Measurements from ENCODE around the gene NHLRC1. TPM values are rescaled to one million over a fixed set of nuclear protein-coding genes. Genes with fewer than 3 reads are reported as not detected.

The NHLRC1 gene
- total RNA-seq, 1 experiment from 2014 or later: 1.5 TPM

DNA sequence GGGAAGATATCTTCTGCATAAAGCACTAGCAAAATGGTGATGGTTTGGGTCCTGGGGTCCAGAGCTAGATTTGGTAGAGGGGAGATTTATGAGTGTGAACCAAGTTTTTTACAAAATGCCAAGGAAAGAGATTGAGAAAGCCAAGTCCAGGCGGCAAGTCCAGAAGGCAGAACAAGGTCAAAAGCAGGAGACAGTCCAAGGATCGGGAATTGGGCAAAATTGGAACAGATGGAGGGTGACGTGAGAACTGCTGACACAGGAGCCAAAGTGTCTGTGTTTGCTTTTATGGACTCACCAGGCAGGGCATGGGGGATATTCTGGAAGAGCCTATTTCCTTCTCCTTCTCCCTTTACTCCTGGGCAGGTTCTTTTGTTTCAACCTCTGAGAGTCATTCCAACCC lies 4.1 kb downstream of the NHLRC1 start:
- DNase-seq: no peak
- H3K4me3 ChIP-seq (ENCODE audit: insufficient read depth, low read depth, low read length): no peak overlapping the region
- H3K36me3 ChIP-seq (replicated peaks; ENCODE audit: control insufficient read depth, insufficient read depth, low read length): no peaks in the 10 kb centered on the region
- peaks cover 9% of the 10 kb centered on the region; the same call in 1 of the 2 replicates for H3K27me3 ChIP-seq (ENCODE audit: control insufficient read depth, insufficient read depth, low read length)

DNA sequence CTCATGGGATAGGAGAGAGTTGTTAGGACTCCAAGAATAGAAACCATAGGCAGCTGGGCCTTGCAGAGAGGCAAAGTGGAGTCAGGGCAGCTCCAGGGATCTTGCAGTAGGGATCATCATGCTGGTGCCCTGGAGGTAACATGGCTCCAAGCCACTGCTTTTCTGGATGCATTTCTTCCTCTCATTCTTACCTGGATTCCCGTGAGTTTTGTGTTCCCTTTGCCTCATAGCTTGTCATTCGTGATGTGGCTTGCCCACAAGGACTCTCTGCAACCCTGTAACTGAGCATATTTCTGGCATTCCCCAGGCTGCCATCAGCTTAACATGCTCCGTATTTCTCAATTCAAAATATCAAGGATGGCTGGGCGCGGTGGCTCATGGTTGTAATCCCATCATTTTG lies 5.3 kb downstream of the NHLRC1 start:
- DNase-seq: no peak
- H3K4me3 ChIP-seq (ENCODE audit: insufficient read depth, low read depth, low read length): no peak overlapping the region
- H3K27me3 ChIP-seq (ENCODE audit: control insufficient read depth, insufficient read depth, low read length): peaks cover 3% of the 10 kb centered on the region; the same call in 1 of the 2 replicates
- H3K36me3 ChIP-seq (replicated peaks; ENCODE audit: control insufficient read depth, insufficient read depth, low read length): no peaks in the 10 kb centered on the region

DNA sequence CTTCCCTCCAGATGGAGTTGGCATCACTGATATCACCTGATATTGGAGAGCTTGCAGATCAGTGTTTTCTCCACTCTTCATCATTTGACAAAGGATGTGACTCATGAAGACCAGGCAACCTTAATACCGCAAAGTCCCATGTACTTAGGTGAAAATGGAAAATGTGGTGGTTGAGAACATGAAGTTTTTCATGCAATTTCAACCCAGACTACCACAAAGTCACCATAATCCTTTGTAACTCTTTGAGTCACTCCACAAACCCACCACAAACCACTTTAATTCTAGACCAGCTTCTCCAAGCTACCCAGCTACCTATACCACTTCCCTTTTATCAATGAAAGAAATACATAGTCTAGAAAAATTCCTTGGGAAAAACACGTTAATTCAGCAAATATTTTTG lies 7.1 kb downstream of the NHLRC1 start:
- no peak for DNase-seq
- no peaks in the 10 kb centered on the region for H3K36me3 ChIP-seq (replicated peaks; ENCODE audit: control insufficient read depth, insufficient read depth, low read length)
- no peak overlapping the region for H3K4me3 ChIP-seq (ENCODE audit: insufficient read depth, low read depth, low read length)
- no peaks in the 10 kb centered on the region for H3K27me3 ChIP-seq (ENCODE audit: control insufficient read depth, insufficient read depth, low read length)

DNA sequence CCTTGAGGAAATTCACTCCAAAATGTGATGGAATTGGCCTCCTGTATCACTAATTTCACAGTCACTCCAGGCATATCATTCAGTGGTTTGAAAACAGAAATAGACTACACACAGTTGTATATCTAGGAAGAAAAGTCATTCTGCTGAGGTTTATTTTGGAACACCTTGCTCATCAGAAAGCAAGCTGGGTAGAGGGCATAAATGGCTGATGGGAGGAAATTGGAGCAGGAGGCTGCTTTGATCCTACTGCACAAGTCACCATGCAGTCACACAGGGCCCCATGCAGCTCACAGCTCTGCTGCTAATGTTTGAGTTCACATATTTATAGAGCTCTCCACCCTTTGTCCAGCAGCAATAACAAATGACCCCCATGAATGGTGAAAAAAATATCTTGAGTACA lies 12.3 kb downstream of the NHLRC1 start:
- no peak for DNase-seq
- Histone ChIP-seq H3K4me3 (ENCODE audit: insufficient read depth, low read depth, low read length) (no peak overlapping the region), H3K36me3 (replicated peaks; ENCODE audit: control insufficient read depth, insufficient read depth, low read length) (no peaks in the 10 kb centered on the region), H3K27me3 (ENCODE audit: control insufficient read depth, insufficient read depth, low read length) (no peaks in the 10 kb centered on the region)

DNA sequence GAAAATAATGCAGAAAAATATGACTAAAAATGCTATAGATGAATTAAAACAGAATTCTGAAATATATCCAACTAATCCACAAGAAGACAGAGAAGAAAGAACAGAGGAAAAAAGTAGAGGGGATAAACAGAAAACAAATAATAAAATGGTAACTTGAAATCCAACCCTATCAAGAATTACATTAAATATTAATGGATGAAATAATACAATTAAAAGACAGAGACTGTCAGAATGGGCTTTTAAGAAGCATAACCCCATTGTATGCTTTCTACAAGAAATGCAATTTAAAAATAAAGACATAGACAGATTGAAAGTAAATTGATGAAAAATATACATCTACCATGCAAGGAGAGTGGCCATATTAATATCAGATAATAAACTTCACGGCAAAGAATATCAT lies 15.4 kb downstream of the NHLRC1 start:
- Histone ChIP-seq H3K4me3 (ENCODE audit: insufficient read depth, low read depth, low read length) (no peak overlapping the region), H3K27me3 (ENCODE audit: control insufficient read depth, insufficient read depth, low read length) (no peaks in the 10 kb centered on the region), H3K36me3 (replicated peaks; ENCODE audit: control insufficient read depth, insufficient read depth, low read length) (no peaks in the 10 kb centered on the region)
- no peak for DNase-seq

DNA sequence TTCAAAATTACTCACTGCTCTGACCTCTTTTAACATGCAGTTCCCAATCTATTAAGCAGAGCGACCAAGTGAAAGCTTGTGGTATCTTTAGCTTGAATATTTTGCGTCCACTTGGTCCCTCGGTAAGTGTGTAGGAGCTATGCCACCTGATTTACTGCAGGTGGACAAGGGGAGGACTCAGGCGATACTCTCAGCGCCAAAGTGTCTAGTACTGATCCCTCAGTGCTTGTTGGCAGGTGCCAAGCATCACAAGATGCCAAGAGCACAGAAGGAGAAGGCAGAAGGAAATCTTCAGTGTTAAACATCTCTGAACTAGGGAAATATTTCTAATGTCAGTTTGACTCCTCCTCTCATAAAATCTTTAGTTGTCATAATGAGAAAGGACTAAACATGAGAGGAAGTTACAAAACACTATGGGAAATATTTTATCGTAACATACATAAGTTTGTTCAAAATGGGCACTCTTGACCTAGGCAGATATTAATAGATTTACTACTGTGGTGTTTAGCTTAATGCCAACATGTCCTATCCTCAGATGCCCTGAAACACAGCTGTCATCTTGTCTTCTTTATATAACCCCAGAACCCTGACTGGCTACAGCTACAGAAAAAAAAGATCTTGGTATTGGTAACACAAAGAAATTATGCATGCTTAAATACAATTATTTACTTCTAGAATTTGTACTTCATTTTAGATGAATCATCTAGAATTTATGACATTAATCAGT lies 19.5 kb downstream of the NHLRC1 start:
- no peak for DNase-seq
- Histone ChIP-seq H3K36me3 (replicated peaks; ENCODE audit: control insufficient read depth, insufficient read depth, low read length) (no peaks in the 10 kb centered on the region), H3K27me3 (ENCODE audit: control insufficient read depth, insufficient read depth, low read length) (no peaks in the 10 kb centered on the region), H3K4me3 (ENCODE audit: insufficient read depth, low read depth, low read length) (no peak overlapping the region)

DNA sequence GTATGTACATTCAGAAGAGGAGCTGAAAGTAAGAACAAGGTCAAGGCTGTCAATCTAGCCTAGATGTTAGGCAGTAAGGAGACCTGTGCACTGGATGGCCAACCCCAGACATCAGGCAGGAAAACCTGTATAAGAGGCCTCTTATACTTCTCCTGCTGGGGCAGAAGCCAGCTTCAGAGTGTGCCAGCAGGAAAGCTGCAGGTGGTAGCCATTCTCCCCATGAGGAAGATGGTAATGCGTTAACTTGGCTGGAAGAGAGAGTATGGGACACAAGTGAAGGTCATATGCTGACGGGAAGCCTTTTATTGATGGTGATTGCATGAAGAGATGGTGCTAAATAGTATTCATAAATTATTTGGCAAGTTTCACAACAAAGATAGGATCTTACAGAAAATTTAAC lies 20.6 kb downstream of the NHLRC1 start:
- no peak for DNase-seq
- no peak overlapping the region for H3K4me3 ChIP-seq (ENCODE audit: insufficient read depth, low read depth, low read length)
- H3K27me3 ChIP-seq (ENCODE audit: control insufficient read depth, insufficient read depth, low read length): no peaks in the 10 kb centered on the region
- H3K36me3 ChIP-seq (replicated peaks; ENCODE audit: control insufficient read depth, insufficient read depth, low read length): no peaks in the 10 kb centered on the region

DNA sequence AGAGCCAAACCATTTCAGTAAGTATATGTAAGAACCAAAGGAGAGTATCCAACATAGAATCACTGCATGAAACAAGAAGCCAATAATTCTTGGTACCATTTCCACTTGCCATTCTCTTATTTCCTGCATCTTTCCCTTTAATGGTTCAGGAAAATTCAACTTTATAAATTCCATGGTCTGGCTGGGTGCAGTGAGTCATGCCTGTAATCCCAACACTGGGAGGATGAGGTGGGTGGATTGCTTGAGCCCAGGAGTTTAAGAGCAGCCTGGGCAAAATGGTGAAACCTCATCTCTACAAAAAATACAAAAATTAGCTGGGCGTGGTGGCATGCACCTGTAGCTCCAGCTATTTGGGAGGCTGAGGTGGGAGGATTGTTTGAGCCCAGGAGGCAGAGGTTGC lies 21.2 kb downstream of the NHLRC1 start:
- Histone ChIP-seq H3K4me3 (ENCODE audit: insufficient read depth, low read depth, low read length) (no peak overlapping the region), H3K27me3 (ENCODE audit: control insufficient read depth, insufficient read depth, low read length) (no peaks in the 10 kb centered on the region), H3K36me3 (replicated peaks; ENCODE audit: control insufficient read depth, insufficient read depth, low read length) (no peaks in the 10 kb centered on the region)
- DNase-seq: no peak

DNA sequence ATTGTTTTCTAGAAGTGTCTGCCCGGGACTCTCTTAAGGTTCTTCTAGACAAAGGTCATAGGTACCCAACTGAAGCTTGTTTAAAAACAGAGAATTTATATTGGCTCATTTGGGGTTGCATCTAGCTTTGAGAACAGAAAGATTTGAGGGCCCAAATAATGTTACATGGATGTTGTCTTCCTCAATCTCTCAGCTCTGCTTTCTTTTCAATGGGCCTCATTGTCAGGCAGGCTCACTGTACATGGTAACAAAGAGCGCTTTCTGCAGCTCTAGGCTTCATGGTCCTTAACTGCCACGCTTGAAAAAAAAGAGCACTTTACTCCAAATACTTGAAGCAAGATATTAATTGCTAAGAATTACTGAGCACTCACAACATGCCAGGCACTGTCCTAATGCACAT lies 22.2 kb downstream of the NHLRC1 start:
- DNase-seq: no peak
- H3K4me3 ChIP-seq (ENCODE audit: insufficient read depth, low read depth, low read length): no peak overlapping the region
- no peaks in the 10 kb centered on the region for H3K36me3 ChIP-seq (replicated peaks; ENCODE audit: control insufficient read depth, insufficient read depth, low read length)
- no peaks in the 10 kb centered on the region for H3K27me3 ChIP-seq (ENCODE audit: control insufficient read depth, insufficient read depth, low read length)

DNA sequence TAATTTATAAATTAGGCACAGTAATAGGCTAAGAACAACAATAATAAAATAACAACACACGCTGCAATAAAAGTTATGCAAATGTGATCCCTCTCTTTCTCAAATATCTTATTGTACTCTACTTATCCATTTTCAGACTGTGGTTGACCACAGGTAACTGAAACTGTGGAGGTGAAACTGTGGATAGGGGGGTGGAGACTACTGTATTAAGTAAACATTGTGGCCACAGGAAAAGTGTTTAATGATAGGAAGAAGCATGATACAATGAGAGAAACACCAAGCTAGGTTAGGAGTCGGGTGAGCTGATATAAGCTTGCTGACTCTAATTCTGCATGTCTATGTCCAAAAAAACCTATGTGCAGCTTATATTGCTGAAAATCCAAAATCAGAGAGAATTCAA lies 23.0 kb downstream of the NHLRC1 start:
- DNase-seq: no peak
- Histone ChIP-seq H3K36me3 (replicated peaks; ENCODE audit: control insufficient read depth, insufficient read depth, low read length) (no peaks in the 10 kb centered on the region), H3K4me3 (ENCODE audit: insufficient read depth, low read depth, low read length) (no peak overlapping the region), H3K27me3 (ENCODE audit: control insufficient read depth, insufficient read depth, low read length) (no peaks in the 10 kb centered on the region)

DNA sequence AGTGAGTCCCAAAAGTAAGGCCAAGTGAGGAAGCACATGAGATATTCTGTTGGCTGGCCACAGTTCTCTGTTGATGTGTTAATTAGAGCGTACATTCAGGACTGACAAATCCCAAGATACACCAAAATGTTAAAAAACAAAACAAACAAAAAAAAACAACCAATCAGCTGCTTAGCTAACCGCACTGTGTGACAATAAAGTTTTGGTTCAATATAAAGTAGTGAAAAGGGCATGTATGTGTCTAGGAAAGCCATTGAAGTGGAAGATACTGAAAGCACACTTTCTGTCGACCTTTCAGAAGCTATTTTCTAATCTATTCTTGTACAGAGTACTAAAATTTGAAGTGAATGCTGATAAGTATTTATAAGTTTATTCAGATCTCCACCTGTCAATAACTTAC lies 26.1 kb downstream of the NHLRC1 start:
- DNase-seq: no peak
- H3K27me3 ChIP-seq (ENCODE audit: control insufficient read depth, insufficient read depth, low read length): no peaks in the 10 kb centered on the region

DNA sequence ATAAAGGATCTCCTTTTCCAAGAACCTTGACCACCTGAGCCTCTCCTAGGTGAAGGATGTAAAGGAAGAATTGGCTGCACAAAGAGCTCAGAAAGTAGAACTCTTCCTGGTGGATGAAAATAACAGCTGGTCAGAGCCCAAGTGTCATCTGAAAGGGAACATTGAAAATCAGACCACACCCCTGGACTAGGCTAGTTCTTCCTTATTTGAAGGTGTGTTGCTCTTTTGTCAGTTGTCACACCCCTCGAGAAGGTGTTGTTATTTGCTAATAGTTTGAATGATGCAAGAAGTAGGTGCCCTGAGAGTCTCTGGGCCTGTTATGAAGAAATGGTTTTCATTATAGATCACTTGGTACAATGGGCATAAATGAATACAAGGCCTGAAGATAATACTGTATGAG lies 31.1 kb downstream of the NHLRC1 start:
- no peaks in the 10 kb centered on the region for H3K27me3 ChIP-seq (ENCODE audit: control insufficient read depth, insufficient read depth, low read length)
- no peak overlapping the region for H3K4me3 ChIP-seq (ENCODE audit: insufficient read depth, low read depth, low read length)
- no peak for DNase-seq
- H3K36me3 ChIP-seq (replicated peaks; ENCODE audit: control insufficient read depth, insufficient read depth, low read length): no peaks in the 10 kb centered on the region

More for the DNA sequence above, 26.1 kb downstream of the NHLRC1 start:
- no peaks in the 10 kb centered on the region for H3K36me3 ChIP-seq (replicated peaks; ENCODE audit: control insufficient read depth, insufficient read depth, low read length)
- no peak overlapping the region for H3K4me3 ChIP-seq (ENCODE audit: insufficient read depth, low read depth, low read length)

DNA sequence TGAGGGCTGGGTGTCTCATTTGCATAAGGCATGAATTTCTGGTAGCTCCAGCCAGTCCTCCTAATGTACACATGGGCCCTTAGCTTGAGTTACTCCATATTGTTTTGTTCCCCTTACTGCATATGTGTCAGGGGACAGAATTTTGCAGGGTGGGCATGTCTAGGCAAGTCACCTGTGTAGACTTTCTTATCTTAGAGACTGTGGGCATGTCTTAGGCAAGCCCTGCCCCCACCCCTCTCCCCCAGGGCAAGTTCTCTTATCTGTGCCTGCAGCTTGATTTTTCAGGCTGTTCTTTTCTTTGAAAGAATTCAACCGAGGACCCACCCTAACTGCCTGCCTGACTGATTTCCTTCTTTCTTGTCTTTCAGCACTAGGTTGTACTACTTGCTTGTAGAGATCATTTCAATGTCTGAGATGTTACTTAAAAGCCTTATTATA lies 32.1 kb downstream of the NHLRC1 start:
- DNase-seq: no peak
- no peak overlapping the region for H3K4me3 ChIP-seq (ENCODE audit: insufficient read depth, low read depth, low read length)
- H3K27me3 ChIP-seq (ENCODE audit: control insufficient read depth, insufficient read depth, low read length): no peaks in the 10 kb centered on the region
- H3K36me3 ChIP-seq (replicated peaks; ENCODE audit: control insufficient read depth, insufficient read depth, low read length): no peaks in the 10 kb centered on the region

DNA sequence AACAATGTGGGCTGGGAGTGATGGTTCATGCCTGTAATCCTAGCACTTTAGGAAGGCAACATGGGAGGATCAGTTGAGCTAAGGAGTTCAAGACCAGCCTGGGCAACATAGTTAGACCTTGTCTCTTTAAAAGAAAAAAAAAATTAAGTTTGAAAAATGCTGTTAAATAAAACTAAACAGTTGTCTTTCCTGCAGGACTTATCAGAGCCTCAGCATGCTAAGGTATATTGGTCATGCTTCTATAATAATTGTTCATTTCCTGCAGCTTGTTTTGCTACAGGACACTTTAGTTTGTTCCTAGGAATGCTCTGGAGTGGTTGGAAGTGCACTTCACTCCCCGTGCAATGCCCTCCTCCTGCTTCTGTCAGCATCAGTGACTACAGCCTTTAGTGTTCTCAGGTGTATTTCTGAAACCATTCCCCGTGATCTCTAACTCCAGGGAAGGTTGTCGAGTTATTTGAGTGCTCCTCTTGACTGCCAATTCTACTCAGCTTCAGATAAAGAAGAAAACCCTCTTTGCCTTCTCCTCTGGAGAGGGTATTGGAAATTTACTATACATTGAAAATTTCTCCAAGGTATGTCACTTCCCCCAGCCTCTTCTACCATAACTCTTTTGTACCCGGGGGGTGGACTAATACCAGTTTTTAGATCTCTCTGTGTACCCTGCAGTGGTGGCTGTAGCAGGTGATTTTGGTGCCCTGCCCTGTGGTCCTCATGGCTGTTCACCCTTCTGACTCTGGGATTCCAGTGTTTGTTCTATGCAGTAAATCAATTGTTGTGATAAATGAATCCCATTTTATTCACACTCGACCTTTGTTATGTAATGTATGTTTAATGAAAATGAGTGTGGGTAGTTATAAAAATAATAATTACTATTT lies 33.8 kb downstream of the NHLRC1 start:
- H3K36me3 ChIP-seq (replicated peaks; ENCODE audit: control insufficient read depth, insufficient read depth, low read length): no peaks in the 10 kb centered on the region
- H3K27me3 ChIP-seq (ENCODE audit: control insufficient read depth, insufficient read depth, low read length): no peaks in the 10 kb centered on the region
- no peak for DNase-seq
- H3K4me3 ChIP-seq (ENCODE audit: insufficient read depth, low read depth, low read length): no peak overlapping the region

All from H7 (cell line).